GM11168 (cell line): ENCODE measurements around the gene RNF186.
"Not testable (repeated sequence)": the region's sequence is repeated elsewhere in the genome, so short reads cannot be mapped to it uniquely, and the experiment has no call there.

Source experiments
- in situ Hi-C: fragments of 300-500 bp; cut with MboI; formaldehyde crosslinking; loops from one replicate; pipeline ENCODE4 v1.12.0; 2022; ENCODE audit warnings: low sequenced_read_pairs; ENCODE audit not compliant: unreplicated experiment

RNF186 gene

GRCh38 chr1:19814681-19815503, at the start of gene RNF186:
Gene RNF186 (minus strand): TSS chr1:19815283. CDS start chr1:19815101, 182 bp downstream.
- in situ Hi-C loops: no loop called here

- in situ Hi-C loops: no loop called here
These were observed 49.6 kb upstream of the RNF186 start for GRCh38 chr1:19864570-19865160.

- in situ Hi-C loops: no loop called here
These were observed 47.9 kb upstream of the RNF186 start for GRCh38 chr1:19862944-19863343.

GRCh38 chr1:19861842-19862530, 46.9 kb upstream of the RNF186 start:
- in situ Hi-C loops: no loop called here

- in situ Hi-C loops: no loop called here
These were observed 46.0 kb upstream of the RNF186 start for GRCh38 chr1:19861034-19861433.

GRCh38 chr1:19860418-19860817, 45.3 kb upstream of the RNF186 start:
- in situ Hi-C loops: no loop called here

DNA sequence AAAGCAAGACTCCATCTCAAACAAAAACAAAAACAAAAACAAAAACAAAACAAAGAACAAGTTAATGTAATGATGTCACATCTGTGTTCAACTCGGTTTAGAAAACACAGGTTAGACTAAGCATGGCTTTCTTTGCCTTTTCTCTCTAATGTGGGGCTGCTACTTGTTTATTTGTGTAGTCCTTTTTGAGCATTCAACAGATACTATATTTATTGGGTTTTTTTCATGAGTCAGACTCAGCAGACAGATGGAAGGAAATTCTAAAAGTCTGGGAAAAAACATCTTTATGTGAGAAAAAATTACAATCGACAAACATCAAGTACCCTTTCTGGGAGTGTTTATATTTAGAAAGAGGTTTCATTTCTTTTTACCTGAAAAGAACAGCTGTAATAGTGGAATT, 44.8 kb upstream of the RNF186 start:
- in situ Hi-C loops: no loop called here

- in situ Hi-C loops: no loop called here
These were observed 43.8 kb upstream of the RNF186 start for GRCh38 chr1:19858893-19859292.

- in situ Hi-C loops: no loop called here
These were observed 39.8 kb upstream of the RNF186 start for GRCh38 chr1:19854866-19855265.

DNA sequence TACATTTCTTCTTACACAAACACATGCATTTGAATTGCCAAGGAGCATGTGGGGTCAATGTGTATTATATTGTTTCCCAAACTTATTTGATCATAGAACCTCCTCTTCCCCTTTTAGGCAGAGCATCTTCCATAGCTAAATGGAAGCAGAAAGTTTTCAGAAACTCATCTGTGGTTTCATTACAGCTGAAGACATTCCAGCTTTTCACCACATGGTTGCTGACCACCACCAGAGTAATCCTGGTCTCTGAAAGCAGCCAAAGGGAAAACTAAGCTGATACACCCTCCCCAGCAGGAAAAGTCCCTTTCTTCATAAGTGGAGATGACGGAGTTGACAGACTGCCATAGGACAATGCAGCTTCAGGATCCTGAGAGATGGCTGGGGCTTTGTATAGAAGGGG, 37.0 kb upstream of the RNF186 start:
- in situ Hi-C loops: no loop called here

DNA sequence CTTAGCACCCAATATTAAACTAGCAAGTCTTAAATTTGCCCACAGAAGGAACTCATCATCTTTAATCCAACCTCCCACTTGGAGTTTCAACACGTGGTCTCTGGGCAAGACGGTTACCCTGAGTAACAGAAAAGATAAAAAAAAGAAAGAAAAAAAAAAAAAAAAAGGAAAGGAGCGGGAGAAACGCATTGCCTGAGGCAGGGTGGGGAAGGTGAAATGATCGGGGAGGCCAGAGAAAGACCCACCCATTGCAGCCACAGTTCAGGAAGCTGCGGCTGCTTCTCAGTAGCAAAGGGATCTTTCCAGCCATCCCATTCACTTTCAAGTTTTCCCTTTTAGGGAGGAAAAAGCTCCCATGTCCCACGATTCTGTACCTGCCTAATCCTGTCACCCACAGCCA, 35.1 kb upstream of the RNF186 start:
- in situ Hi-C loops: no loop called here

DNA sequence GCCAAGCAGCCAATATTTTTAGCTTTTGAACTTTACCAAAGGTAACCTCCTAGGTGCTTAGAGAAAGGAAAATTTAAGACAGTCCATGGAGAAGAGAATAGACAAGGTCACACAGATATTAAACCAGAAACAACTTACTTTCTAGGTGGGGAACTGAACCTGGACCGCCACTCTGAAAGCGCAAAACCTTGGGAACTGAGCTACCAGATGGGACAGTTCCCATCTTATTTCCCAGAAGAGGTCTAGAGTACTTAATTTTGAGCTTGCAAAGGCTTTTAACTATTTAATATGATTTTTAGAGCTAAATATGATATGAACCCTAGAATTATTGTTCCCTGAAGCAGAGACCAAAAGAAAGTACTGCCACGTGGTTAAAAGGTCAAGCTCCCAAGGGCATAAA, 34.2 kb upstream of the RNF186 start:
- in situ Hi-C loops: not testable (repeated sequence)

- in situ Hi-C loops: not testable (repeated sequence)
These were observed 32.3 kb upstream of the RNF186 start for GRCh38 chr1:19847334-19847733.

DNA sequence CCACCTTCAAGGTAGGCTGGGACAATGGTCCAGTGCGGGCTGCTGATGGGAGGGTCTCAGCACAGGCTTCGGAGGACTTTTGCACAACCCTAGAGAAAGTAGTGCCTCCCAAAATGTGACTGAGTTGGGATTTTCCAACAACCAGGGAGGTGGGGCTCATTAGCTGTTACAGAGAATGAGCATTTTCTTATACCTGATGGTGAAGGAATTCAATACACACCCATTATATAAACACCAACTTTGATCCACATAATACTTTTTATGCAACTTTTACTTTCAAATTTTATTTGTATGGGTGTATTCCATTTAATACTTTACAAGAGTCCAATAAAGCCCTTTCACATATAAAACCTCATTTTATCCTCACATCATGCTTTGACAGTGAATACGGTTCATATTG, 31.3 kb upstream of the RNF186 start:
- in situ Hi-C loops: no loop called here

DNA sequence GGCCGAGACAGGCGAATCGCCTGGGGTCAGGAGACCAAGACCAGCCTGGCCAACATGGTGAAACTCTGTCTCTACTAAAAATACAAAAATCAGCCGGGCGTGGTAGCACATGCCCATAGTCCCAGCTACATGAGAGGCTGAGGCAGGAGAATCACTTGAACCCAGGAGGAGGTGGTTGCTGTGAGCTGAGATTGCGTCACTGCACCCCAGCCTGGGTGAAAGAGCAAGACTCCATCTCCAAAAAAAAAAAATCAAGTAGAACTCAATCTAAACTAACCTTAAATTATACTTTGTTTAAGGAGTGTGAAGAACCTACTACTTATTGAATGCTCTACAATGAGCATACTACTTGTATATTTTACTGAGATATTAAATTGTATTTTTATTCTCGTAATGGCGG, 30.5 kb upstream of the RNF186 start:
- in situ Hi-C loops: no loop called here

- in situ Hi-C loops: no loop called here
These were observed 29.8 kb upstream of the RNF186 start for GRCh38 chr1:19844731-19845495.

GRCh38 chr1:19840228-19840627, 25.1 kb upstream of the RNF186 start:
- in situ Hi-C loops: no loop called here

GRCh38 chr1:19837866-19838265, 22.8 kb upstream of the RNF186 start:
- in situ Hi-C loops: no loop called here

DNA sequence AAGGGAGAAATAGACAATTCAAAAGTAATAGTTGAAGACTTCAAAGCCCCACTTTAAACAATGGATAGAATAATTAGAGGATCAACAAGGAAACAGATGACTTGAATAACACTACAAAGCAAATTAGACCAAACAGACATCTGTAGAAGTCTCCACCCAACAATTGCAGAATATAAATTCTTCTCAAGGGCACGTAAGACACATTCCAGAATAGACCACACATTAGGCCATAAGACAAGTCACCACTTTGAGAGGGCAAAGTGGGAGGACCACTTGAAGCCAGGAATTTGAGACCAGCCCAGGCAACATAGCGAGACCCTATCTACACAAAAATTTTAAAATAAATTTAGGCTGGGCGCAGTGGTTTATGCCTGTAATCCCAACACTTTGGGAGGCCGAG, 20.5 kb upstream of the RNF186 start:
- in situ Hi-C loops: no loop called here

DNA sequence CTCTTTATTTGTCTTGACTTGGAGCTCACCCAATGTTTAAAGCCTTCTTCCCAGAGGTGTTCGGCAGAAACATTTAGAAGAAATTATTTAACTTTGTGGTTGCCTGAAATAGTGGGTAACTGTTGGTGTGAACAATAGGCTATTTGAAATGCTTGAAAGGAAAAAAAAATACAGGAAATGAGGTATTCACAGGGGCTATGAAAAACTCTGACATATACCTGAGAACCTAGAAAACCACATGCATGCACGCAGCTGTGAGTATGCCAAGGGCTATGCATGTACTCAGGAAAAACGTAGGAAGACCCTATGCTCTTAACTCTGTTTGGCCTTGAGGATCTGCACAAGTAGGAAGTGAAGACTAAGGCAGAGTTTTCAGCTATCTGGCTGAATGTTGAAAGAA, 16.4 kb upstream of the RNF186 start:
- in situ Hi-C loops: no loop called here

- in situ Hi-C loops: no loop called here
These were observed 13.5 kb upstream of the RNF186 start for GRCh38 chr1:19828546-19828945.
